DND-41 (cell line): ENCODE measurements around the gene TMEM38B.

ENCODE experiments used
- ATAC-seq: fragments of 200-7000 bp; cut with Tn5 transposase; 3 replicates; pipeline ENCODE4 v1.9.1; 2021; ENCODE audit warnings: low read depth; ENCODE audit not compliant: insufficient read depth
- DNase-seq: peaks from one replicate; pipeline ENCODE4 v3.0.0-alpha.2; 2020
- H2AFZ ChIP-seq: 2 replicates; pipeline ENCODE4 v1.6.0; 2012; ENCODE audit warnings: low read depth, low read length
- H3K27ac ChIP-seq: 2 replicates; pipeline ENCODE4 v1.5.1; 2012; ENCODE audit warnings: low read length, inconsistent platforms
- H3K27me3 ChIP-seq: fragments of 200-600 bp; sonication (generic); 2 replicates; pipeline ENCODE4 v1.6.0; 2012; ENCODE audit warnings: low read length, mild to moderate bottlenecking, inconsistent platforms; ENCODE audit not compliant: insufficient read depth, poor library complexity
- H3K36me3 ChIP-seq: 2 replicates; pipeline ENCODE4 v1.5.1; 2012; ENCODE audit warnings: low read length, inconsistent platforms; ENCODE audit not compliant: insufficient read depth
- H3K4me1 ChIP-seq: 2 replicates; pipeline ENCODE4 v1.5.1; 2012; ENCODE audit warnings: mild to moderate bottlenecking, low read length; ENCODE audit not compliant: insufficient read depth
- H3K4me2 ChIP-seq: 2 replicates; pipeline ENCODE4 v1.6.0; 2012; ENCODE audit warnings: mild to moderate bottlenecking, moderate library complexity, low read length, inconsistent platforms; ENCODE audit not compliant: insufficient read depth
- H3K4me3 ChIP-seq, 2 experiments: fragments of 200-600 bp in 1 of 2; shearing (Covaris generic) in 1 of 2; 2 replicates each; pipeline ENCODE4 v1.5.1; 2012 to 2016; ENCODE audit warnings: inconsistent platforms in 2 of 2, low read length in 2 of 2, mild to moderate bottlenecking in 2 of 2, low read depth in 1 of 2, moderate library complexity in 1 of 2
- H3K79me2 ChIP-seq: 2 replicates; pipeline ENCODE4 v1.6.0; 2012; ENCODE audit warnings: low read length, inconsistent platforms; ENCODE audit not compliant: insufficient read depth
- H3K9ac ChIP-seq: 2 replicates; pipeline ENCODE4 v1.6.0; 2012; ENCODE audit warnings: low read depth, mild to moderate bottlenecking, inconsistent platforms, low read length, moderate library complexity
- H3K9me3 ChIP-seq: 2 replicates; pipeline ENCODE4 v1.5.1; 2012; ENCODE audit warnings: low read length, moderate library complexity, mild to moderate bottlenecking, inconsistent platforms; ENCODE audit not compliant: insufficient read depth, severe bottlenecking
- H4K20me1 ChIP-seq: 2 replicates; pipeline ENCODE4 v1.6.0; 2012; ENCODE audit warnings: low read length; ENCODE audit not compliant: insufficient read depth
- CTCF ChIP-seq: IDR thresholded peaks from 2 replicates; pipeline ENCODE4 v1.5.1; 2012; ENCODE audit warnings: borderline replicate concordance, low read length, moderate library complexity, mild to moderate bottlenecking; ENCODE audit not compliant: poor library complexity, severe bottlenecking; ENCODE audit errors: extremely low read depth
- EZH2 ChIP-seq: IDR thresholded peaks from 3 replicates; pipeline ENCODE4 v1.6.1; 2012; ENCODE audit warnings: borderline replicate concordance, low read depth, mild to moderate bottlenecking, moderate library complexity, low read length, inconsistent platforms; ENCODE audit not compliant: severe bottlenecking

Gene TMEM38B

GRCh38 chr9:105651806-105652205, 42.5 kb upstream of the TMEM38B start:
- DNase-seq: no peak
- no peak for TF ChIP-seq CTCF
- TF ChIP-seq EZH2: no peak

DNA sequence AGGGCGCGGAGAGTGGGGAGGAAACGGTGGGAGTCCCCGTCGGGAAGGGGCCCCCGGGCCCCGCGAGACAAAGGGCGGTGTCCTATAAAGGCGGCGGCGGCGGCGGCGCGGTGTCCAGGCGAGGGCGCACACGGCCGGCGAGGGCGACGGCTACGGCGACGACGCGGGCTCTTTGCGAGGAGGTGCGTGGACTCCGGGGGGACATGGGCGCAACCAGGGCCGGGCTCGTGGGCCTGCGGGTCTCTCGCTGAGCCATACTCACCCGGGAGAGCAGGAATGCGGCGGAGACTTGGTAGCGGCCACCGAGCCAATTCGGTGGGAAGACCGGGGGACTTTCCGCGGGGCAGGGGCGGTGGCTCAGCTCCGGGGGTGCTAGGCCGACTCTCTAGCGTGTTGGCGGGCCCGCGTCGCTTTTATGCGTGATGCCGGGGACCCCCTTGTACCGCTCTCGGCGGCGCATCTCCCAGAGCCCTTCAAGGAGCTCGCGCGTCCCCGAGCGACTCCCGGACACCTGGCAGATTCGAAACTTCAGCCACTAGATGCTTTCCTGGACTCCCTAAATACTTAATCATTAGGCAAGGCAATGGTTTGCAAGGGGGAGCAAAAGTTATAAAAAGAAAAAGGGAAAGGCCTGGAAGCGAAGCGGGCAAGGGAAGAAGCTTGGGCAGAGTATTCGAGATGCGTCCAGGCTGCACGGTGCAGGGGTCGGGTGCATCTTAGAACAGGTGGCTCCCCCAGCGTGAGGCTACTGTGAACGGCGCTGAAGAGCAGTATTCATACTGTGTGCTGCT, 38.0 kb upstream of the TMEM38B start:
- H3K27me3 ChIP-seq: no peaks in the 10 kb centered on the region
- H3K9ac ChIP-seq: no peak overlapping the region
- ATAC-seq (no peak), DNase-seq (no peak)
- no peak overlapping the region for H2AFZ ChIP-seq
- H3K79me2 ChIP-seq: no peaks in the 10 kb centered on the region
- H3K9me3 ChIP-seq: no peaks in the 10 kb centered on the region
- TF ChIP-seq CTCF (no peak), EZH2 (no peak)
- no peaks in the 10 kb centered on the region for H4K20me1 ChIP-seq
- H3K4me1 ChIP-seq: no peaks in the 10 kb centered on the region
- no peak overlapping the region for H3K27ac ChIP-seq
- H3K4me2 ChIP-seq: no peak overlapping the region
- no peak overlapping the region for H3K4me3 ChIP-seq
- no peaks in the 10 kb centered on the region for H3K36me3 ChIP-seq

More at GRCh38 chr9:105651806-105652205, 42.5 kb upstream of the TMEM38B start:
- Histone ChIP-seq H3K4me1 (no peaks in the 10 kb centered on the region), H4K20me1 (no peaks in the 10 kb centered on the region), H3K27ac (no peak overlapping the region), H3K36me3 (no peaks in the 10 kb centered on the region), H3K4me3 (no peak overlapping the region), H3K4me2 (no peak overlapping the region), H2AFZ (no peak overlapping the region), H3K9ac (no peak overlapping the region), H3K79me2 (no peaks in the 10 kb centered on the region), H3K27me3 (no peaks in the 10 kb centered on the region), H3K9me3 (no peaks in the 10 kb centered on the region)
- no peak; the same call in 2 of the 3 replicates for ATAC-seq

- H3K4me2 ChIP-seq: no peak overlapping the region
- no peak overlapping the region for H3K27ac ChIP-seq
- H3K36me3 ChIP-seq: no peaks in the 10 kb centered on the region
- H4K20me1 ChIP-seq: no peaks in the 10 kb centered on the region
- DNase-seq (no peak), ATAC-seq (no peak)
- H3K9ac ChIP-seq: no peak overlapping the region
- no peak overlapping the region for H3K4me3 ChIP-seq
- no peak for TF ChIP-seq EZH2
- no peak for TF ChIP-seq CTCF
- no peaks in the 10 kb centered on the region for H3K4me1 ChIP-seq
- H2AFZ ChIP-seq: no peak overlapping the region
- H3K79me2 ChIP-seq: no peaks in the 10 kb centered on the region
- no peaks in the 10 kb centered on the region for H3K27me3 ChIP-seq
- H3K9me3 ChIP-seq: no peaks in the 10 kb centered on the region
Measured at GRCh38 chr9:105658351-105658750, 36.0 kb upstream of the TMEM38B start.

GRCh38 chr9:105661011-105661410, 33.3 kb upstream of the TMEM38B start:
- Histone ChIP-seq H3K9ac (no peak overlapping the region), H3K27ac (no peak overlapping the region), H3K9me3 (no peaks in the 10 kb centered on the region), H3K4me2 (no peak overlapping the region), H3K4me3 (no peak overlapping the region), H2AFZ (no peak overlapping the region), H4K20me1 (no peaks in the 10 kb centered on the region), H3K4me1 (no peaks in the 10 kb centered on the region), H3K27me3 (no peaks in the 10 kb centered on the region), H3K79me2 (no peaks in the 10 kb centered on the region), H3K36me3 (no peaks in the 10 kb centered on the region)
- no peak for ATAC-seq
- no peak for DNase-seq
- TF ChIP-seq CTCF (no peak), EZH2 (no peak)
